NCI-H2196 treated with DMSO at 0.1 percent for 48 hours (cell line): ENCODE results near the gene WDR62.
A peak's percentile ranks its signal among the peaks of the same experiment; 100 is the strongest.
"Not testable (repeated sequence)": the region's sequence is repeated elsewhere in the genome, so short reads cannot be mapped to it uniquely, and the experiment has no call there.

ENCODE experiments used
- DNase-seq: peaks from one replicate; lab custom pipeline; 2025; ENCODE audit not compliant: unreplicated experiment; lab: John Stamatoyannopoulos, UW

WDR62 gene

GRCh38 chr19:36032251-36033104 is 22.2 kb upstream of the WDR62 start, which contains the start of gene CLIP3:
Gene CLIP3 (minus strand): TSS chr19:36032873. CDS start chr19:36032357, 516 bp downstream.
- peak; percentile 48 for DNase-seq

- no peak for DNase-seq
Observed at GRCh38 chr19:36040495-36040894, 14.2 kb upstream of the WDR62 start.

- not testable (repeated sequence) for DNase-seq
Observed at GRCh38 chr19:36041092-36041491, 13.6 kb upstream of the WDR62 start.

GRCh38 chr19:36041831-36042230 is 12.9 kb upstream of the WDR62 start:
- DNase-seq, result no peak

- DNase-seq, result no peak
Observed at GRCh38 chr19:36043952-36044351, 10.7 kb upstream of the WDR62 start.

- no peak for DNase-seq
Observed at GRCh38 chr19:36046443-36047050, 8.2 kb upstream of the WDR62 start.

GRCh38 chr19:36047835-36048234 is 6.9 kb upstream of the WDR62 start:
- no peak for DNase-seq

GRCh38 chr19:36049080-36049698 is 5.5 kb upstream of the WDR62 start:
- peak; percentile 55 for DNase-seq

- DNase-seq, result no peak
Observed at GRCh38 chr19:36051236-36051635, 3.5 kb upstream of the WDR62 start.

- DNase-seq, result peak; percentile 54
Observed at GRCh38 chr19:36051637-36052036, 3.1 kb upstream of the WDR62 start.

GRCh38 chr19:36054119-36054732 is 471 bp upstream of the WDR62 start, which contains the start of gene THAP8:
Gene THAP8 (minus strand): TSS chr19:36054285. CDS start chr19:36054217, 68 bp downstream.
- peak; percentile 98 for DNase-seq

- no peak for DNase-seq
Observed at GRCh38 chr19:36058481-36059179, 3.9 kb downstream of the WDR62 start.

GRCh38 chr19:36059180-36059910 is 4.6 kb downstream of the WDR62 start:
- DNase-seq, result no peak

GRCh38 chr19:36060430-36060829 is 5.7 kb downstream of the WDR62 start:
- peak; percentile 48 for DNase-seq

GRCh38 chr19:36061367-36061766 is 6.7 kb downstream of the WDR62 start:
- no peak for DNase-seq

- no peak for DNase-seq
Observed at GRCh38 chr19:36064826-36065225, 10.1 kb downstream of the WDR62 start.

GRCh38 chr19:36067681-36068080 is 13.0 kb downstream of the WDR62 start:
- no peak for DNase-seq

- DNase-seq, result not testable (repeated sequence)
Observed at GRCh38 chr19:36068810-36069499, 14.3 kb downstream of the WDR62 start.

GRCh38 chr19:36072081-36072480 is 17.4 kb downstream of the WDR62 start:
- DNase-seq, result no peak
